Stimulated activated CD4-positive, alpha-beta T cell treated with anti-CD3 and anti-CD28 coated beads, Interleukin-1b, Interleukin-23, amount 100 ng/mL, for 1 hour (primary cell): ENCODE results near the gene KRTAP4-11.
"Not testable (repeated sequence)": the region's sequence is repeated elsewhere in the genome, so short reads cannot be mapped to it uniquely, and the experiment has no call there.

ENCODE experiments used
- DNase-seq, 2 donors: peaks; one replicate each; pipeline ENCODE4 v3.0.0-alpha.2; 2020; ENCODE audit warnings: low read depth in 2 of 2

The KRTAP4-11 gene

DNA sequence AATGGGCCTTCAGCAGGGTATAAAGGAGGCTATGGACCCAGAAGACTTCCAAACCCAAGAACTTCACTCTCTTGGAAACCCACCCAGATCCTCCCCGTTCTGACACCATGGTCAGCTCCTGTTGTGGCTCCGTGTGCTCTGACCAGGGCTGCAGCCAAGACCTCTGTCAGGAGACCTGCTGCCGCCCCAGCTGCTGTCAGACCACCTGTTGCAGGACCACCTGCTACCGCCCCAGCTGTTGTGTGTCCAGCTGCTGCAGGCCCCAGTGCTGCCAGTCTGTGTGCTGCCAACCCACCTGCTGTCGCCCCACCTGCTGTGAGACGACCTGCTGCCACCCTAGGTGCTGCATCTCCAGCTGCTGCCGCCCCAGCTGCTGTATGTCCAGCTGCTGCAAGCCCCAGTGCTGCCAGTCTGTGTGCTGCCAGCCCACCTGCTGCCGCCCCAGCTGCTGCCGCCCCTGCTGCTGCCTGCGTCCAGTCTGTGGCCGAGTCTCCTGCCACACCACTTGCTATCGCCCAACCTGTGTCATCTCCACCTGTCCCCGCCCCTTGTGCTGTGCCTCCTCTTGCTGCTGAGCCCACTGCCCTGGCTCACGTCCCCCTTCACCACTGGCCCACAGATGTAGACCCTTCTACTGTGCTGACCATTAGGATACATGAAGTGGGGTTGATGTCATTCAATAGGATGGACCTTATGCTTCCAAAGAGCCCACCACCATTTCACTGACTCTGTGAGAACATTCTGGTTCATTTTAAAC is 33.9 kb downstream of the KRTAP4-11 start, which contains the start of gene KRTAP4-7:
KRTAP4-7 (plus strand) TSS at position 51 of the 757 bp plus-strand sequence; CDS start at position 108, 57 bp downstream.
- not testable (repeated sequence) for DNase-seq

DNA sequence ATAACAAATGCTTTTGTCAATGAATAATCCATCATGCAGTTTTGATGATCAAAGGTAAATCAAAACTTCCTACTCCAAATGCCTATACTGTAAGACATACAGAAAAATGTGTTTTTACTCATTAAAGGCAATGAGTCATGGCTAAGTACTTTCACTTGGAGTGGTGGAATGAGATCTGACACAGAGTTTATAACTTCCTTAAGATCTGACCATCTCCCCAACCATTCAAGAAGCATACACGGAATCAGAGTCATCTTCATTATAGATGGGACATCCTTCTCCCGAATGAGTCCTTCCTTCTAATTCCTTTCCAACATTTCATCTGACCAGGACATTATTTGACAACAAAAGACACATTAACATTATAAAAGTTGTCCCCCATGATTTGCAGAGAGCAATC is 34.7 kb downstream of the KRTAP4-11 start:
- not testable (repeated sequence) for DNase-seq

DNA sequence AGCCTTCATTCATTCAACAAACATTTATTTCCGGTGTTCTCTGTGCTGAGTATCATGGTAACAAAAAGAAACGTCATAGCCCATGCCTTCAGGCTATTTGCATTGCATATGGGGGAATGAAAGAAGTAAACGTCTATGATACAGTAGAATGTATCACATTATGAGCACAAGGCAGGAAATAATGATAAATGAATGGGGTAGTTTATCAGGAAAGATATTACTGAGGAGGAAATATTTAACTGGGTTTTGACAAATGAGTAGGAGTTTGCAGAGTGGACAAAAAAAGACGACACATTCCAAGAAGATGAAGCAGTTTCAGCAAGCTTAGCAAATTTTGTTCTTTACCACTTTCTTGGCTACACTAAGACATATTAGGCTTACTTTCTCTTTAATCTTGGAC is 35.5 kb downstream of the KRTAP4-11 start:
- DNase-seq, result no peak

DNA sequence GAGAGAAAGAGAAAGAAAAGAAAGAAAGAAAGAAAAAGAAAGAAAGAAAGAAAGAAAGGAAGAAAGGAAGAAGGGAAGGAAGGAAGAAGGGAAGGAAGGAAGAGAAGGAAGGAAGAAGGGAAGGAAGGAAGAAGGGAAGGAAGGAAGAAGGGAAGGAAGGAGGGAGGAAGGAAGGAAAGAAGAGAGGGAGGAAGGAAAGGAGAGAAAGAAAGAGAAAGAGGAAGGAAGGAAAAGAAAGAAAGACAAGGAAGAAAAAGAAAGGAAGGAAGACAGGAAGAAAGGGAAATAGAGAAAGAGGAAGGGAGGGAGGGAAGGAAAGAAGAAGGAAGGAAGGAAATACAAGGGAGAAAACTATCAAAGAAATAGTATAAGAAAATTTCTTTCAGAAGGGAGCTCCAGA is 41.4 kb downstream of the KRTAP4-11 start:
- no peak for DNase-seq

DNA sequence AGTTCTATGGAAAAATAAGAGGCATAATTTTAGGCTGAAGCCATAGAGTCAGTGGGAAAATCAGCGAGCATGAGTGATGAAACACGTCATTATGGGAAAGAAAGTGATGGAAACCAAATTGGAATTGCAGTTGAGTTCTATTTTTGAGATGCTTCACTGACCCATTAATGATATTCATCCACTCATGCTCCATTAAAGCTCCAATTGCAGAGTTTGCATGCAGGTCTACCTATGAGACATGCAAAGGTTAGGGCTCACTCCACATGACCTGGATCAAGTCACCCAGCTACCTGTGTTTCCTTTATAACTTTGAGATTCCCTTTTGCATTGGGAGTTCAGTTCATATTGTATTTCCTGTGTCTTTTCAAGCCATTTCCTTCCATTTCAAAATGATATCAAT is 44.5 kb downstream of the KRTAP4-11 start:
- no peak for DNase-seq

DNA sequence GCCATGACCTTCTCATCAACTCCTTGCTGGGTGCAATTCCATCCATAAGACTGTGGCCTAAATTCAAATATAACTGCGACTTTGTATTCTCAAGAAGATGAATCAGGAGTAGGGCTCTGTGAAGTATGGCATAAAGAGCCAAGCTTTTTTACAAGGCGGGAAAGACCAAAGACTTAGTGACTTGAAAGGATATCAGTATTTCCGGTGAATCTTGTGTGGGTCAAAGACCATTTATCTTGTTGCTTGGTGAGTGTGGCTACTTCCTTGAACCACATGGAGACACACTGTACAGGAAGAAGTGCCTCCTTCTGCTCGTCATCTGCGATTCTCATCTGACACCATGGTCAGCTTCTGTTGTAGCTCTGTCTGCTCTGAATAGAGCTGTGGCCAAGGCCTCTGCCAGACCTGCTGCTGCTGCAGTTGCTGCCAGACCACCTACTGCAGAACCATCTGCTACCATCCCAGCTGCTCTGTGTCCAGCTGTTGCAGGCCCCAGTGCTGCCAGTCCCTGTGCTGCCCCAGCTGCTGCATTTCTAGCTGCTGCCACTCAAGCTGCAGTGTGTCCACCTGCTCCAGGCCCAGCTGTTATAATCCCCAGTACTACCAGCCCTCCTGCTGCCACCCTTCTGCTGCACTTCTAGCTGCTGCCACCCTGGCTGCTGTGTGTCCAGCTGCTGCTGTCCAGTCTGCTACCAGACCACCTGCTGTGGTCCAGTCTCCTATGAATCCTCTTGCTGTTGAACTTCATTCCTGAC is 46.4 kb downstream of the KRTAP4-11 start:
- no peak for DNase-seq

DNA sequence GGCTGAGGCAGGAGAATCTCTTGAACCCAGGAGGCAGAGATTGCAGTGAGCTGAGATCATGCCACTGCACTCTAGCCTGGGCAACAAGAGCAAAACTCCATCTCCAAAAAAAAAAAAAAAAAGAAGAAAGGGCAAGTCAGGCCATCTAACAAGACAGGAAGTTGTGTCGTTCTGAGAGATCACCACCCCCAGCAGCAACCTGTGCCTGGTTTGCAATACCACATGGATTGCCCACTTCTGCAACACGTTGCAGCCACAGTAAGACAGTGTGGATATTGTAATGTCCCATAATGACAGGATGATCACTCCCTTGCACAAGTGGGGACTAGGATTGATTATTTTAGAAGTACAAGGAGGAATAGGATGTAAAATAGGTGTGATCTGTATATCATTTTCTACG is 49.1 kb downstream of the KRTAP4-11 start:
- DNase-seq, result no peak

DNA sequence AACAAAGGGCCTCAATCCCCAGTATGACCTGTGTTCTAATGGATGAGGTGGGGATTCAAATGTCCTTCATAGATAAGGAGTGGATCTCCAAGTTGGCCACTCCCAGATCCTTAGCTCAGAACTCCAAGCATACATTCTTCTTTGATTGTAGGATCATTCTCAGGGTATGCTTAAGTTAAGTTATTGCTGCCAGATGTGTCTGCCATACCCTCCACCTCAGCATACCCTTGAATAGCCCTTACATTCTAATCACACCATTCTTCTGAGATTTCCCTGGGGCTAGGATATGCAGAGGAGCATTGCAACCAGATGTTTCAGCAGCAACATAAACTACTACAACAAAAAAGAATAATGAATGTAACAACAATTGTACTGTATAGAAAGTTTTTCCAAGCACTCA is 50.9 kb downstream of the KRTAP4-11 start:
- DNase-seq, result no peak
